Measurements from ENCODE around the gene LRRN2. TPM values are rescaled to one million over a fixed set of nuclear protein-coding genes. Genes with fewer than 3 reads are reported as not detected.

Gene LRRN2
- total and polyA plus RNA-seq, 9 donors = 0.23 to 9.7 (median 3.7) TPM

GRCh38 chr1:204723131-204723787, 37.7 kb upstream of the LRRN2 start:
- 69 to 73% (median 73%) methylated on average over 8 of the region's 8 CpGs for WGBS, 3 donors
- intact Hi-C loops (cut with DNase I) = no loop called here
- no peak overlapping the region for H3K4me3 ChIP-seq
- no peak for DNase-seq
- TF ChIP-seq EP300 (IDR thresholded peaks at IDR 0.05) = no peak
- TF ChIP-seq CTCF (IDR thresholded peaks at IDR 0.05) = no peak
- no peak for TF ChIP-seq POLR2A (IDR thresholded peaks at IDR 0.05)
- H3K4me1 ChIP-seq (ENCODE audit: insufficient read depth) = no peaks in the 10 kb centered on the region
- H3K27me3 ChIP-seq = no peaks in the 10 kb centered on the region
- no peaks in the 10 kb centered on the region for H3K36me3 ChIP-seq
- no peak overlapping the region for H3K27ac ChIP-seq
- no peaks in the 10 kb centered on the region for H3K9me3 ChIP-seq

GRCh38 chr1:204721373-204722055, 36.0 kb upstream of the LRRN2 start:
- TF ChIP-seq POLR2A (IDR thresholded peaks at IDR 0.05) (no peak), EP300 (IDR thresholded peaks at IDR 0.05) (no peak), CTCF (IDR thresholded peaks at IDR 0.05) (no peak)
- Histone ChIP-seq H3K4me3 (no peak overlapping the region), H3K27ac (no peak overlapping the region), H3K36me3 (no peaks in the 10 kb centered on the region), H3K4me1 (ENCODE audit: insufficient read depth) (no peaks in the 10 kb centered on the region), H3K9me3 (no peaks in the 10 kb centered on the region), H3K27me3 (no peaks in the 10 kb centered on the region)
- no peak for DNase-seq
- intact Hi-C loops (cut with DNase I) = no loop called here
- 67 to 71% (median 70%) methylated on average over 10 of the region's 10 CpGs for WGBS, 3 donors

GRCh38 chr1:204716660-204717059, 31.1 kb upstream of the LRRN2 start:
- Histone ChIP-seq H3K4me3 (no peak overlapping the region), H3K9me3 (no peaks in the 10 kb centered on the region), H3K27ac (no peak overlapping the region), H3K4me1 (ENCODE audit: insufficient read depth) (no peaks in the 10 kb centered on the region), H3K36me3 (no peaks in the 10 kb centered on the region), H3K27me3 (no peaks in the 10 kb centered on the region)
- TF ChIP-seq CTCF (IDR thresholded peaks at IDR 0.05) = no peak
- TF ChIP-seq POLR2A (IDR thresholded peaks at IDR 0.05) = no peak
- TF ChIP-seq EP300 (IDR thresholded peaks at IDR 0.05) = no peak
- intact Hi-C loops (cut with DNase I) = no loop called here
- DNase-seq = no peak

GRCh38 chr1:204714861-204715511, 29.4 kb upstream of the LRRN2 start:
- WGBS, 3 donors = 52 to 57% (median 55%) methylated on average over 12 of the region's 12 CpGs
- no peaks in the 10 kb centered on the region for H3K27me3 ChIP-seq
- H3K4me3 ChIP-seq = no peak overlapping the region
- DNase-seq = no peak
- H3K9me3 ChIP-seq = no peaks in the 10 kb centered on the region
- no peak overlapping the region for H3K27ac ChIP-seq
- H3K36me3 ChIP-seq = no peaks in the 10 kb centered on the region
- TF ChIP-seq POLR2A (IDR thresholded peaks at IDR 0.05) = no peak
- TF ChIP-seq CTCF (IDR thresholded peaks at IDR 0.05) = no peak
- no peak for TF ChIP-seq EP300 (IDR thresholded peaks at IDR 0.05)
- no peaks in the 10 kb centered on the region for H3K4me1 ChIP-seq (ENCODE audit: insufficient read depth)
- intact Hi-C loops (cut with DNase I) = no loop called here
